GM18499 (cell line): Measurements from ENCODE around the gene TMEM208.

Source experiments
- ATAC-seq: cut with Tn5 transposase; IDR thresholded peaks from one replicate; pipeline ENCODE4 v1.9.1; 2021; ENCODE audit warnings: moderate number of reproducible peaks; ENCODE audit not compliant: insufficient read depth, unreplicated experiment

The TMEM208 gene

GRCh38 chr16:67191411-67191994, 35.4 kb upstream of the TMEM208 start:
- ATAC-seq = peak; percentile 3

- peak; percentile 57 for ATAC-seq
Observed at GRCh38 chr16:67191995-67192681, 34.8 kb upstream of the TMEM208 start, which contains the start of gene E2F4. Gene E2F4, plus strand, starts transcription at chr16:67192155. Its CDS starts 73 bp downstream, at chr16:67192228.

GRCh38 chr16:67192781-67193361, 34.1 kb upstream of the TMEM208 start:
- no peak for ATAC-seq

- no peak for ATAC-seq
Observed at GRCh38 chr16:67193536-67193935, 33.4 kb upstream of the TMEM208 start.

- no peak for ATAC-seq
Observed at GRCh38 chr16:67194260-67194659, 32.7 kb upstream of the TMEM208 start.

DNA sequence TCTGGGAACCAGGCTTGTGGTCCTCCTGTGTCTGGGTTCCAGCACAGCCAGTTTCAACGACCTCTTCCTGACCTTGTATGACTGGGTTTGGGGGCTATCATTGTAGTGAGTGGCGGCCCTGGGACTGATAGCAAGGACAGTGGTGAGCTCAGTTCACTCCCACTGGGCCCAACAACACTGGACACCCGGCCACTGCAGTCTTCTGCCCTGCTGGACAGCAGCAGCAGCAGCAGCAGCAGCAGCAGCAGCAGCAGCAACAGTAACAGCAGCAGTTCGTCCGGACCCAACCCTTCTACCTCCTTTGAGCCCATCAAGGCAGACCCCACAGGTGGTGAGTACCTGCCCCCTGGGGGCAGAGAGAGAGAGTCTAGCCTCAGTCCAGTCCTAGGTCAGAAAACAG, 31.3 kb upstream of the TMEM208 start:
- ATAC-seq = no peak

DNA sequence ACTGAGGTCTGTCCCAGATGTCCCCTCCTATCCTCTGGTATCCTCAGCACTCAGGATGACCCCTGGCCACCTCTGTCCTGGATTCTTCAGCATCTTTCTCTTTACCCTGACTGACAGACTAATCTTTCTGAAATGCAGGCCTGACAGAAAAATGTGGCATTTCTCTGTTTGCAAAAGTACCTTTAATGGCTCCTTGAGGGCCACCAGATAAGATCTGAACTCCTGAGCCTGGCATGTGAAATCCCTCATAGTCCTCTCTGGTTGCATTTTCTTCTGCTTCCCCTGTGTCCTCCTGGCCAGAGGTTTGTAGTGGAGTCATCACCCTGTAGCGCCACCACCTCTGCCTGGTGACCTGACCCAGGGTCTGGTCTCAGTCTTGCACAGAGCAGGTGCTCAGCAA, 30.0 kb upstream of the TMEM208 start:
- no peak for ATAC-seq

DNA sequence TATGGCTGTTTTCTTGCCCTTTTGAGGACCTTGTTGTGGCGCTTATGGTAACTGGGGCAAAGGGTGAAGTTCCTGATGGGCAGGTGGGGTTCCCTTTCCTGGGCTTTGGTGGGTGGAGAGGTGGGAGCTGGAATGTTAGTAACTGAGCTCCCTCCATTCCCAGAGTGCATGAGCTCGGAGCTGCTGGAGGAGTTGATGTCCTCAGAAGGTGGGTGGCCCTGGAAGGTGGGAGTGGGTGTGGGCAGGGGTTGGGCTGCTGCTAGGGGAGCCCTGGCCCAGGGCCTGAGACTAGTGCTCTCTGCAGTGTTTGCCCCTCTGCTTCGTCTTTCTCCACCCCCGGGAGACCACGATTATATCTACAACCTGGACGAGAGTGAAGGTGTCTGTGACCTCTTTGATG, 29.2 kb upstream of the TMEM208 start:
- ATAC-seq = no peak

DNA sequence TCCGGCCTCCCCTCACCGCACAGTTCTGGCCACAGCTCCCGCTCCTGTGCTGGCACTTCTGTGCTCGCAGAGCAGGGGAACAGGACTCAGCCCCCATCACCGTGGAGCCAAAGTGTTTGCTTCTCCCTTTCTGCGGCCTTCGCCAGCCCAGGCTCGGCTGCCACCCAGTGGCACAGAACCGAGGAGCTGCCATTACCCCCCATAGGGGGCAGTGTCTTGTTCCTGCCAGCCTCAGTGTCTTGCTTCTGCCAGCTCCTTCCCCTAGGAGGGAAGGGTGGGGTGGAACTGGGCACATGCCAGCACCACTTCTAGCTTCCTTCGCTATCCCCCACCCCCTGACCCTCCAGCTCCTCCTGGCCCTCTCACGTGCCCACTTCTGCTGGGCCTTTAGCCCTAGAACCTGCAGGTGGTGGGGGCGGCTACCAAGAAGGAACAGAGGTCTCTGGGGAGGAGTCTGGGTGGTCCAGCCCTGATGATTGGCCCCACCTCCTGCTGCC, 28.6 kb upstream of the TMEM208 start:
- ATAC-seq = no peak

- ATAC-seq = no peak
Observed at GRCh38 chr16:67199011-67199807, 27.7 kb upstream of the TMEM208 start, which contains the start of gene ELMO3. Gene ELMO3, plus strand, starts transcription at chr16:67199131. Its CDS starts 196 bp downstream, at chr16:67199327.

- no peak for ATAC-seq
Observed at GRCh38 chr16:67199808-67200198, 27.1 kb upstream of the TMEM208 start.

DNA sequence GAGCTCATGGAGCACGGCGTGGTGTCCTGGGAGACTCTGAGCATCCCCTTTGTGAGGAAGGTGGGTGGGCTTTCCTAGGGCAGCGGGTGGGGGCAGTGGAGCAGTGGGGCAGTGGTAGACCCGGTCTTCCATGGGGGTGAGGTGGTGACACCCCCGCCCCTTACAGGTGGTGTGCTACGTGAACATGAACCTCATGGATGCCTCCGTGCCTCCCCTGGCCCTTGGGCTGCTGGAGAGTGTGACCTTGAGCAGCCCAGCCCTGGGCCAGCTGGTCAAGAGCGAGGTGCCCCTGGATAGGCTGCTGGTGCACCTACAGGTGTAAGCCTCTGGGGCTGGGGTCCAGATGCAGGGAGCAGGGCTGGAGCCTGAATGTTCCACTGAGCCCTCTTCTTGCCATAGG, 26.4 kb upstream of the TMEM208 start:
- ATAC-seq = no peak

- ATAC-seq = no peak
Observed at GRCh38 chr16:67201411-67202345, 25.3 kb upstream of the TMEM208 start.

GRCh38 chr16:67202426-67202825, 24.5 kb upstream of the TMEM208 start:
- ATAC-seq = no peak

- no peak for ATAC-seq
Observed at GRCh38 chr16:67202956-67203493, 23.9 kb upstream of the TMEM208 start.

DNA sequence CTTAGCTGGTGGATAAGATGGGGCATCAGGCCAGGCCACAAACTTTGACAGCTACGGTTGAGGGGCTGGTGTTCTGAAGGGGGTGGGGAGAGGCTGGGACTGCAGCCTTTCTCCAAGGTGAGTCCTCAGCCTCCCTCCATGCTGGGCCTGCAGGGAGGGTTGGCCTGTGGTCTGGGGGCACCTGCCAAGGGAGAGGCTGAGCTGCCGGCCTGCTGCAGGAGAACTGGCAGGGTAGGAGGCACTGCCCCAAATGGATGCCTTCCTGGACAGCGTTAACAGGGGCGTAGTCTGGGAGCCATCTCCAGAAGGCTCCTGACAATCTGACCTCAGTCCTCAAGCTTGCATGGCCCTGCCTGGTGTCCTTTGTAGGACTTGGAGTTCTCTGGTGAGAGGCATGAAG, 22.9 kb upstream of the TMEM208 start:
- no peak for ATAC-seq

- ATAC-seq = no peak
Observed at GRCh38 chr16:67206129-67206837, 20.6 kb upstream of the TMEM208 start.

GRCh38 chr16:67206838-67207248, 20.1 kb upstream of the TMEM208 start:
- no peak for ATAC-seq
